IMR-90 (cell line): ENCODE data around the gene KRTAP10-1.

ENCODE experiments used
- BHLHE40 ChIP-seq: fragments of 150-350 bp; IDR thresholded peaks from 2 replicates; pipeline ENCODE4 v1.6.1; 2016; ENCODE audit warnings: mild to moderate bottlenecking, low read depth, low read length
- CHD1 ChIP-seq: IDR thresholded peaks from 2 replicates; pipeline ENCODE4 v1.6.1; 2012; ENCODE audit warnings: low read depth, low read length, improper control_type of control experiment
- MAFK ChIP-seq: IDR thresholded peaks from 2 replicates; pipeline ENCODE4 v1.6.1; 2012; ENCODE audit warnings: low read depth, low read length, improper control_type of control experiment
- NFE2L2 ChIP-seq: fragments of 150-350 bp; IDR thresholded peaks from 2 replicates; pipeline ENCODE4 v1.6.1; 2016; ENCODE audit warnings: low read depth, mild to moderate bottlenecking, low read length
- POLR2A ChIP-seq: IDR thresholded peaks from 2 replicates; pipeline ENCODE4 v1.6.1; 2012; ENCODE audit warnings: mild to moderate bottlenecking, low read depth, low read length
- RAD21 ChIP-seq: IDR thresholded peaks from 2 replicates; pipeline ENCODE4 v1.6.1; 2012; ENCODE audit warnings: low read length, improper control_type of control experiment
- RFX5 ChIP-seq: IDR thresholded peaks from 2 replicates; pipeline ENCODE4 v1.8.0; 2012; ENCODE audit warnings: low read depth, mild to moderate bottlenecking, low read length, moderate library complexity
- SMC3 ChIP-seq: fragments of 150-350 bp; IDR thresholded peaks from 2 replicates; pipeline ENCODE4 v1.6.1; 2016; ENCODE audit warnings: low read depth, mild to moderate bottlenecking, antibody characterized with exemption, low read length, moderate library complexity
- TF ChIP-seq, protein P1 (sequence below): conservative IDR thresholded peaks from 2 replicates; pipeline ENCODE4 v1.5.1; 2012; ENCODE audit warnings: mild to moderate bottlenecking, low read depth, low read length, improper control_type of control experiment
- TF ChIP-seq, protein P2 (sequence below): fragments of 150-350 bp; IDR thresholded peaks from 2 replicates; pipeline ENCODE4 v1.6.1; 2017; ENCODE audit warnings: mild to moderate bottlenecking, antibody characterized with exemption, low read length, low read depth

DNA sequence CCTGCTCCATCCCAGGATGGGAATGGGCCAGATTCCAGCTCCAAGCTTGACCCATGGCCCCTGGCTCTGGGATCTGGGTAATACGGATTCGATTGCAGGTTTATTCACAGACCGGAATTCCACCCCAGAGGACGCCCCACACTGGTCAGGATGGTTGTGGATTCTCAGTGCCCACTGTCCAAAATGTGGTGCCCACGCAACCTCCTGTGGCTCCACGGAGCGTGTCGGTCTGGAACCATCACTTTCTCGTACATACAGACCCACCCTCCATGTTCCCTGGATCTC is 31.6 kb downstream of the KRTAP10-1 start:
- TF ChIP-seq, protein P1, sequence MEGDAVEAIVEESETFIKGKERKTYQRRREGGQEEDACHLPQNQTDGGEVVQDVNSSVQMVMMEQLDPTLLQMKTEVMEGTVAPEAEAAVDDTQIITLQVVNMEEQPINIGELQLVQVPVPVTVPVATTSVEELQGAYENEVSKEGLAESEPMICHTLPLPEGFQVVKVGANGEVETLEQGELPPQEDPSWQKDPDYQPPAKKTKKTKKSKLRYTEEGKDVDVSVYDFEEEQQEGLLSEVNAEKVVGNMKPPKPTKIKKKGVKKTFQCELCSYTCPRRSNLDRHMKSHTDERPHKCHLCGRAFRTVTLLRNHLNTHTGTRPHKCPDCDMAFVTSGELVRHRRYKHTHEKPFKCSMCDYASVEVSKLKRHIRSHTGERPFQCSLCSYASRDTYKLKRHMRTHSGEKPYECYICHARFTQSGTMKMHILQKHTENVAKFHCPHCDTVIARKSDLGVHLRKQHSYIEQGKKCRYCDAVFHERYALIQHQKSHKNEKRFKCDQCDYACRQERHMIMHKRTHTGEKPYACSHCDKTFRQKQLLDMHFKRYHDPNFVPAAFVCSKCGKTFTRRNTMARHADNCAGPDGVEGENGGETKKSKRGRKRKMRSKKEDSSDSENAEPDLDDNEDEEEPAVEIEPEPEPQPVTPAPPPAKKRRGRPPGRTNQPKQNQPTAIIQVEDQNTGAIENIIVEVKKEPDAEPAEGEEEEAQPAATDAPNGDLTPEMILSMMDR = no peak
- TF ChIP-seq BHLHE40 = no peak
- TF ChIP-seq SMC3 = no peak
- TF ChIP-seq NFE2L2 = no peak
- no peak for TF ChIP-seq POLR2A
- TF ChIP-seq RAD21 = no peak
- TF ChIP-seq CHD1 = no peak
- TF ChIP-seq MAFK = no peak
- TF ChIP-seq, protein P2, sequence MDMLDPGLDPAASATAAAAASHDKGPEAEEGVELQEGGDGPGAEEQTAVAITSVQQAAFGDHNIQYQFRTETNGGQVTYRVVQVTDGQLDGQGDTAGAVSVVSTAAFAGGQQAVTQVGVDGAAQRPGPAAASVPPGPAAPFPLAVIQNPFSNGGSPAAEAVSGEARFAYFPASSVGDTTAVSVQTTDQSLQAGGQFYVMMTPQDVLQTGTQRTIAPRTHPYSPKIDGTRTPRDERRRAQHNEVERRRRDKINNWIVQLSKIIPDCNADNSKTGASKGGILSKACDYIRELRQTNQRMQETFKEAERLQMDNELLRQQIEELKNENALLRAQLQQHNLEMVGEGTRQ = no peak
- TF ChIP-seq RFX5 = no peak
